HepG2 (cell line): ENCODE results near the gene C1RL. TPM values are rescaled to one million over a fixed set of nuclear protein-coding genes. Genes with fewer than 3 reads are reported as not detected.
"Not testable (repeated sequence)": the region's sequence is repeated elsewhere in the genome, so short reads cannot be mapped to it uniquely, and the experiment has no call there.

Experiments
- ATAC-seq: fragments of 200-7000 bp; cut with Tn5 transposase; 3 replicates; pipeline ENCODE4 v1.9.1; 2020; ENCODE audit warnings: mild to moderate bottlenecking, moderate library complexity
- BruUV-seq: library from RNA; stranded (reverse); fragments of 400-500 nt; replicated peaks from 2 replicates; lab custom pipeline; 2021; lab: Mats Ljungman, UMichigan
- CTCF ChIA-PET: fragments of 300-600 bp; formaldehyde crosslinking; extraction: SDS; loops from one replicate; lab custom pipeline; 2021; ENCODE audit warnings: low total read pairs, inconsistent platforms, low intra/inter-chr PET ratio; lab: Yijun Ruan, JAX
- POLR2A ChIA-PET: fragments of 350-600 bp; sonication (Branson Sonifier 250); formaldehyde crosslinking; loops from one replicate; lab custom pipeline; 2020; ENCODE audit warnings: antibody characterized with exemption, inconsistent platforms; lab: Yijun Ruan, JAX
- DNase-seq: peaks from one replicate; pipeline ENCODE4 v3.0.0-alpha.2; 2015; ENCODE audit warnings: low spot score
- FAIRE-seq: peaks from 3 replicates; lab custom pipeline; 2011; peaks lifted over from hg19 to GRCh38; lab: Jason Lieb, UNC
- H2AFZ ChIP-seq: one replicate; pipeline ENCODE4 v1.6.1; 2011; ENCODE audit warnings: low read length, inconsistent platforms
- H3K27ac ChIP-seq: fragments of 300-600 bp; 3 replicates; pipeline ENCODE4 v1.8.0; 2011; ENCODE audit warnings: mixed run types, mild to moderate bottlenecking, mixed read lengths, low read length, inconsistent platforms; ENCODE audit not compliant: insufficient read depth; ENCODE audit errors: extremely low read length
- H3K27me3 ChIP-seq, 2 experiments: fragments of 200-600 bp in 1 of 2; 2 replicates in 1 of 2; 3 replicates in 1 of 2; pipeline versions ENCODE4 v1.6.0 to v1.8.0; 2011; ENCODE audit warnings: low read length in 2 of 2, mild to moderate bottlenecking in 2 of 2, moderate library complexity in 2 of 2, inconsistent platforms in 1 of 2; ENCODE audit not compliant: insufficient read depth in 2 of 2, control insufficient read depth in 1 of 2
- H3K36me3 ChIP-seq, 2 experiments: fragments of 200-600 bp in 1 of 2; replicated peaks in 1 of 2; 2 replicates in 1 of 2; 3 replicates in 1 of 2; pipeline versions ENCODE4 v1.5.1 to v1.8.0; 2011; ENCODE audit warnings: low read length in 2 of 2, inconsistent platforms in 1 of 2; ENCODE audit not compliant: insufficient read depth in 2 of 2, control insufficient read depth in 1 of 2
- H3K4me1 ChIP-seq: 2 replicates; pipeline ENCODE4 v1.5.1; 2012; ENCODE audit warnings: low read length, inconsistent platforms; ENCODE audit not compliant: insufficient read depth
- H3K4me2 ChIP-seq: 2 replicates; pipeline ENCODE4 v1.6.0; 2011; ENCODE audit warnings: low read depth, low read length, inconsistent platforms
- H3K4me3 ChIP-seq, 3 experiments: fragments of 200-600 bp in 1 of 3; sonication (generic), shearing (Covaris generic) in 1 of 3; replicated peaks in 1 of 3; 2 replicates each; pipeline ENCODE4 v1.5.1; 2011 to 2016; ENCODE audit warnings: low read length in 3 of 3, inconsistent platforms in 2 of 3, low read depth in 2 of 3, mild to moderate bottlenecking in 2 of 3, control low read depth in 1 of 3, mixed read lengths in 1 of 3; ENCODE audit not compliant: insufficient read depth in 1 of 3
- H3K79me2 ChIP-seq: one replicate; pipeline ENCODE4 v1.6.1; 2011; ENCODE audit warnings: low read length, inconsistent platforms; ENCODE audit not compliant: insufficient read depth
- H3K9ac ChIP-seq: 2 replicates; pipeline ENCODE4 v1.6.0; 2011; ENCODE audit warnings: mild to moderate bottlenecking, low read depth, low read length, inconsistent platforms; ENCODE audit not compliant: insufficient read depth
- H3K9me3 ChIP-seq: 2 replicates; pipeline ENCODE4 v1.5.1; 2012; ENCODE audit warnings: mild to moderate bottlenecking, low read length
- H4K20me1 ChIP-seq: 2 replicates; pipeline ENCODE4 v1.6.0; 2011; ENCODE audit warnings: inconsistent platforms, mild to moderate bottlenecking, low read length, moderate library complexity; ENCODE audit not compliant: insufficient read depth
- HOXA5 ChIP-seq: sonication (generic); formaldehyde crosslinking; IDR thresholded peaks from 2 replicates; pipeline ENCODE4 v1.4.0; 2020; ENCODE audit warnings: missing genetic modification reagents
- MLLT10 ChIP-seq: sonication (generic); formaldehyde crosslinking; IDR thresholded peaks from 2 replicates; pipeline ENCODE4 v1.4.0; 2020; ENCODE audit warnings: missing genetic modification reagents
- SOX5 ChIP-seq: IDR thresholded peaks from 2 replicates; pipeline ENCODE4 v1.6.1; 2016; ENCODE audit warnings: borderline replicate concordance
- ZFP1 ChIP-seq: IDR thresholded peaks from 2 replicates; pipeline ENCODE4 v1.6.1; 2016
- ZNF121 ChIP-seq: sonication (generic); formaldehyde crosslinking; IDR thresholded peaks from 2 replicates; pipeline ENCODE4 v1.5.0; 2020; ENCODE audit warnings: mild to moderate bottlenecking, missing genetic modification reagents
- ZNF629 ChIP-seq: sonication (generic); formaldehyde crosslinking; conservative IDR thresholded peaks from 2 replicates; pipeline ENCODE4 v1.5.0; 2020; ENCODE audit warnings: missing genetic modification reagents
- WGBS: methylation state at CpG from one replicate; pipeline ENCODE4 v1.1.6; 2017; ENCODE audit warnings: low lambda C conversion rate; 5-methylcytosine and 5-hydroxymethylcytosine counted together
- in situ Hi-C: cut with HindIII; loops from 2 replicates; pipeline ENCODE4 v1.10.0; 2017; ENCODE audit warnings: low pct_unique_long_range_greater_than_20kb; ENCODE audit not compliant: extremely low pct_ligation_motif_present
- intact Hi-C: fragments of 100-400 bp; cut with micrococcal nuclease; formaldehyde crosslinking; loops from one replicate; pipeline ENCODE4 v1.10.0; 2022; ENCODE audit not compliant: unreplicated experiment
- polyA plus RNA-seq, 8 experiments: library from polyadenylated mRNA; depleted of rRNA in 3 of 8; stranded (reverse) in 7 of 8; unstranded in 1 of 8; fragments of >200 nt; fragmentation: Illumina TruSeq in 4 of 8; extraction: Trizol in 4 of 8; gene quantifications; 2 replicates each; pipeline versions ENCODE4 v1.2.1 to v1.2.3, GENCODE V29; 2011 to 2016; ENCODE audit warnings: low read depth in 4 of 8, missing spikeins in 1 of 8, mixed read lengths in 1 of 8; ENCODE audit not compliant: insufficient read depth in 1 of 8
- total RNA-seq, 5 experiments: library from RNA; depleted of rRNA; stranded (reverse); fragments of >200 nt; fragmentation: Illumina TruSeq; extraction: Trizol; gene quantifications; 2 replicates each; pipeline ENCODE4 v1.2.3, GENCODE V29; 2016; ENCODE audit warnings: low read depth in 1 of 5
- TF ChIP-seq, protein P1 (sequence below): IDR thresholded peaks from 2 replicates; pipeline ENCODE4 v1.6.1; 2016

The C1RL gene
- total and polyA plus RNA-seq, 2 of the 13 experiments (the other 11 are each of a cell fraction or from before 2014, with no cell fraction given) = 28.9 to 53.1 TPM

DNA sequence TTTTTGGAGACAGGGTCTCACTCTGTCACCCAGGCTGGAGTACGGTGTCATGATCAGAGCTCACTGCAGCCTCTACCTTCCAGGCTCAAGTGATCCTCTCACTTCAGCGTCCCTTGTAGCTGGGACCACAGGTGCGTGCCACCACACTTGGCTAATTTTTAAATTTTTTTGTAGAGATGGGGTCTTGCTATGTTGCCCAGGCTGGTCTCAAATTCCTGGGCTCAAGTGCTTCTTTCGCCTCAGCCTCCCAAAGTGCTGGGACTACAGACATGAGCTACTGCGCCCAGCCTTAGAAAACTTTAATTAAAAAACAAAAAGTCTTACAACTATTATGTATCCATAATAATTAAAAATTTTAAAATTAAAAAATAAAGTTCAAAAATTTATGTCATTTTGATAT is 1.8 kb downstream of the C1RL start:
- H3K27ac ChIP-seq, H3K27me3 ChIP-seq, DNase-seq, intact Hi-C loops, BruUV-seq, H3K9ac ChIP-seq, FAIRE-seq, H3K9me3 ChIP-seq, in situ Hi-C loops, H3K36me3 ChIP-seq, H2AFZ ChIP-seq, CTCF ChIA-PET, H4K20me1 ChIP-seq, ATAC-seq: not testable (repeated sequence)
- peaks cover 40% of the 10 kb centered on the region for H3K4me1 ChIP-seq
- H3K4me2 ChIP-seq = peak overlapping the region; percentile 33
- WGBS = 95% methylated on average over 5 of the region's 5 CpGs
- TF ChIP-seq ZNF121 = peak; percentile 90
- H3K79me2 ChIP-seq = peaks cover 22% of the 10 kb centered on the region
- POLR2A ChIA-PET = interaction anchor here (1.1 to 4.3 kb wide), 16 partner anchors 8 to 202 kb away, joined by 3 to 88 read pairs (median 16); partner anchors contain the start of genes C12orf57, C1S, CLSTN3 and EMG1
- H3K4me3 ChIP-seq = peak overlapping the region in 2 of 3 experiments; percentile 74 to 91; a peak in 3 of 6 replicates

DNA sequence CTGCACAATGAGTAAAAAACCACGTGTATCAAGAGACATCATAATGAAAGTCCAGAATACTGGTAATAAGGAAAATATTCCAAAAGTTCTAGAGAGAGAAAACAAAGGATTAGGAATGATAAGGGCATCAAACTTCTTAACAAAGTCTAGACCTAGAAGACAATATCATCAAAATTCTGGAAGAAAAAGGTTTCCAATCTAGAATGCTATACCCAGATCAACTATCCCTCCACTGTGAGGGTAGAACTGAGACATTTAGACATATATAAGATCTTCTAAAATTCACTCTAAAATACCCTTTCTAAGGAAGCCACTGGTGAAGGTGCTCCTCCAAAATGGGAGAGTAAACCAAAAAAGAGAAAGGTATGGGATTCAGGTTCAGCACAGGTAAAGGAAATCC is 2.9 kb downstream of the C1RL start:
- no peak overlapping the region for H3K27ac ChIP-seq
- no peaks in the 10 kb centered on the region; a peak in 1 of 5 replicates for H3K27me3 ChIP-seq
- H3K4me1 ChIP-seq = peaks cover 41% of the 10 kb centered on the region
- H3K79me2 ChIP-seq = peaks cover 22% of the 10 kb centered on the region
- 96% methylated on average over 1 of the region's 1 CpG for WGBS
- no peak overlapping the region for H3K4me3 ChIP-seq
- intact Hi-C loops = no loop called here
- ATAC-seq (no peak), DNase-seq (no peak), FAIRE-seq (no peak)
- H4K20me1 ChIP-seq = no peaks in the 10 kb centered on the region
- TF ChIP-seq SOX5 (CRISPR knock-in tag) = no peak
- peak; percentile 98 for TF ChIP-seq ZFP1
- no peak for TF ChIP-seq HOXA5
- no peak for TF ChIP-seq ZNF629 (CRISPR knock-in tag)
- TF ChIP-seq, protein P1, sequence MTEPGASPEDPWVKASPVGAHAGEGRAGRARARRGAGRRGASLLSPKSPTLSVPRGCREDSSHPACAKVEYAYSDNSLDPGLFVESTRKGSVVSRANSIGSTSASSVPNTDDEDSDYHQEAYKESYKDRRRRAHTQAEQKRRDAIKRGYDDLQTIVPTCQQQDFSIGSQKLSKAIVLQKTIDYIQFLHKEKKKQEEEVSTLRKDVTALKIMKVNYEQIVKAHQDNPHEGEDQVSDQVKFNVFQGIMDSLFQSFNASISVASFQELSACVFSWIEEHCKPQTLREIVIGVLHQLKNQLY (CRISPR knock-in tag) = no peak
- TF ChIP-seq MLLT10 (CRISPR knock-in tag) = no peak
- no TSS peak for BruUV-seq
- no peak overlapping the region for H3K4me2 ChIP-seq
- POLR2A ChIA-PET = interaction anchor here (3.6 kb wide), 1 partner anchor 23 kb away, joined by 25 read pairs; the partner anchor contains the start of genes CLSTN3 and RBP5
- H3K9me3 ChIP-seq = peaks cover 8% of the 10 kb centered on the region
- H3K36me3 ChIP-seq = peaks cover 4 to 5% of the 10 kb centered on the region in 2 experiments; a peak in 3 of 5 replicates
- H3K9ac ChIP-seq = no peak overlapping the region
- in situ Hi-C loops = no loop called here
- CTCF ChIA-PET = no interaction called here
- no peak overlapping the region for H2AFZ ChIP-seq
